Measurements from ENCODE around the gene FTCD. TPM values are rescaled to one million over a fixed set of nuclear protein-coding genes. Genes with fewer than 3 reads are reported as not detected.

FTCD gene
- total RNA-seq, 1 experiment from 2014 or later: 6.7 TPM

DNA sequence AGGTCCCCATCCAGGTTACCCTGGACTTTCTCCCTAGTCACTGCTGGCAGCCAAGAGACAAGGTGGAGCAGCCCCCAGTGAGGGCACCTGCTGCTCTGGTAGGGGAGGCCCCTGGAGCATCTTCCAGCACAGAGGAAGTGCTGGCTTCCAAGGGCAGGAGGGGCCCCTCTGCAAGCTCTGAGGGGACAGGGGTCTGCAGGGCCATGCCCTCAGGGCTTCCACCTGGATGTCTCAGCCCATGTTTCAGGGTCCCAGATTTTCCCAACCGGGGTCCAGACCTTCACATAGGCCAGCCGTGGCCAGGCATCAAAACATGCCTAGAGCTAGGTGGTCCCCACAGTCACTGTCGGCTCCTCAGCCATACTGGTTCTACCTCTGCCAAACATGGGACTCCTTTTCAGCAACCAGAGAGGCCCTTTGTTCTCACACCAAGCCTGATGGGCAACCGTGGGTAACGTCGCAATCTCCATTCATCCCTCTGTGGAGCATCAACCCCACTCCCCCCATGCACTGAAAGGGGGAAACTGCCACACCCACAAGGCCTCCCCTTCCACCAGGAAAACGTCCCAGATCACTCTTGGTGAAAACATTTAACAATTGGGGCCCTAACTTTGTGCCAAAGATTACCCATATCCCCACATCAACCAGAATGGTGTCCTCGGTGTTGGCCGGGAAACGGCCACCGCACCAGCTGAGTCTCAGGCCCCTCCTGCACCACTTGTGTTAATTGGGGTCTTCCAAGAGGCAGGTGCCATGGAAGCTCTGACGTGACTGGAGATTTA lies 59.4 kb downstream of the FTCD start:
- Histone ChIP-seq H3K79me2 (ENCODE audit: insufficient read depth, low read length) (no peaks in the 10 kb centered on the region; the same call in 1 of the 2 replicates), H3K9ac (ENCODE audit: extremely low read depth, insufficient read length, low read length) (no peak overlapping the region), H4K8ac (replicated peaks; ENCODE audit: insufficient read length, low read depth, low read length) (no peak overlapping the region), H3K18ac (ENCODE audit: insufficient read length, low read depth, low read length) (no peak overlapping the region), H3K23ac (ENCODE audit: insufficient read length, low read depth, low read length) (no peak overlapping the region), H3K27ac (ENCODE audit: insufficient read length, low read depth, low read length) (no peak overlapping the region), H3K27me3 (ENCODE audit: insufficient read depth, low read length) (peaks cover 5% of the 10 kb centered on the region; the same call in 1 of the 2 replicates), H4K5ac (ENCODE audit: insufficient read length, low read depth, low read length) (no peak overlapping the region), H2AK5ac (ENCODE audit: insufficient read length, low read length) (no peak overlapping the region), H2BK12ac (ENCODE audit: insufficient read length, low read depth, low read length) (no peak overlapping the region), H3K56ac (ENCODE audit: insufficient read length, low read depth, low read length) (no peak overlapping the region), H3K79me1 (ENCODE audit: insufficient read depth, low read depth, low read length, poor library complexity, severe bottlenecking) (no peaks in the 10 kb centered on the region), H2AFZ (ENCODE audit: low read length) (no peak overlapping the region), H3K9me3 (ENCODE audit: control insufficient read depth, low read depth, low read length) (peaks cover 17% of the 10 kb centered on the region), H3T11ph (ENCODE audit: low read length) (no peak overlapping the region), H3K14ac (ENCODE audit: insufficient read depth, low read length) (no peak overlapping the region), H3K4me2 (ENCODE audit: insufficient read depth, insufficient read length, low read length) (no peak overlapping the region), H4K91ac (ENCODE audit: insufficient read length, low read depth, low read length) (no peak overlapping the region), H3K4me1 (ENCODE audit: insufficient read depth, low read length) (no peaks in the 10 kb centered on the region; the same call in 1 of the 2 replicates), H3K4ac (ENCODE audit: low read depth, low read length) (no peak overlapping the region), H2BK15ac (ENCODE audit: low read depth, low read length) (no peak overlapping the region), H2BK120ac (ENCODE audit: low read depth, low read length, poor library complexity, severe bottlenecking) (no peak overlapping the region), H2BK5ac (ENCODE audit: insufficient read length, low read length) (no peak overlapping the region), H2BK20ac (ENCODE audit: low read depth, low read length, poor library complexity, severe bottlenecking) (no peak overlapping the region), H4K20me1 (ENCODE audit: control insufficient read depth, insufficient read depth, insufficient read length) (no peaks in the 10 kb centered on the region), H3K23me2 (ENCODE audit: insufficient read length, low read depth, low read length, poor library complexity, severe bottlenecking) (peaks cover 8% of the 10 kb centered on the region)
- Mint-ChIP-seq H3K9me3 (peaks cover 19 to 33% of the 10 kb centered on the region in 2 experiments), H3K27ac (no peak overlapping the region; a peak in 1 of 7 replicates), H3K27me3 (ENCODE audit: low read depth) (peaks cover 23% of the 10 kb centered on the region), H3K4me1 (peaks cover 6 to 9% of the 10 kb centered on the region in 2 experiments), H3K4me3 (peak overlapping the region in 1 of 2 experiments; percentile 43; a peak in 2 of 5 replicates), H3K36me3 (ENCODE audit: insufficient read depth in 1 of 3, low read depth in 3 of 3) (peaks cover 15 to 21% (median 15%) of the 10 kb centered on the region in 3 experiments)
- peak; percentile 16 for DNase-seq
- TF ChIP-seq, protein P1, sequence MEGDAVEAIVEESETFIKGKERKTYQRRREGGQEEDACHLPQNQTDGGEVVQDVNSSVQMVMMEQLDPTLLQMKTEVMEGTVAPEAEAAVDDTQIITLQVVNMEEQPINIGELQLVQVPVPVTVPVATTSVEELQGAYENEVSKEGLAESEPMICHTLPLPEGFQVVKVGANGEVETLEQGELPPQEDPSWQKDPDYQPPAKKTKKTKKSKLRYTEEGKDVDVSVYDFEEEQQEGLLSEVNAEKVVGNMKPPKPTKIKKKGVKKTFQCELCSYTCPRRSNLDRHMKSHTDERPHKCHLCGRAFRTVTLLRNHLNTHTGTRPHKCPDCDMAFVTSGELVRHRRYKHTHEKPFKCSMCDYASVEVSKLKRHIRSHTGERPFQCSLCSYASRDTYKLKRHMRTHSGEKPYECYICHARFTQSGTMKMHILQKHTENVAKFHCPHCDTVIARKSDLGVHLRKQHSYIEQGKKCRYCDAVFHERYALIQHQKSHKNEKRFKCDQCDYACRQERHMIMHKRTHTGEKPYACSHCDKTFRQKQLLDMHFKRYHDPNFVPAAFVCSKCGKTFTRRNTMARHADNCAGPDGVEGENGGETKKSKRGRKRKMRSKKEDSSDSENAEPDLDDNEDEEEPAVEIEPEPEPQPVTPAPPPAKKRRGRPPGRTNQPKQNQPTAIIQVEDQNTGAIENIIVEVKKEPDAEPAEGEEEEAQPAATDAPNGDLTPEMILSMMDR (conservative IDR thresholded peaks at IDR 0.05): no peak
- WGBS (ENCODE audit: extremely low coverage, insufficient read length, low lambda C conversion rate): no CpG with 5 or more reads among the region's 12 CpGs
